GM12891 (cell line): Measurements from ENCODE around the gene OXER1.

Source experiments
- POLR2A ChIP-seq: IDR thresholded peaks from 2 replicates; pipeline ENCODE4 v1.6.1; 2011; ENCODE audit warnings: low read depth, low read length, control low read depth
- POLR2AphosphoS5 ChIP-seq: IDR thresholded peaks from 2 replicates; pipeline ENCODE4 v1.6.1; 2011; ENCODE audit warnings: low read depth, low read length, control low read depth

DNA sequence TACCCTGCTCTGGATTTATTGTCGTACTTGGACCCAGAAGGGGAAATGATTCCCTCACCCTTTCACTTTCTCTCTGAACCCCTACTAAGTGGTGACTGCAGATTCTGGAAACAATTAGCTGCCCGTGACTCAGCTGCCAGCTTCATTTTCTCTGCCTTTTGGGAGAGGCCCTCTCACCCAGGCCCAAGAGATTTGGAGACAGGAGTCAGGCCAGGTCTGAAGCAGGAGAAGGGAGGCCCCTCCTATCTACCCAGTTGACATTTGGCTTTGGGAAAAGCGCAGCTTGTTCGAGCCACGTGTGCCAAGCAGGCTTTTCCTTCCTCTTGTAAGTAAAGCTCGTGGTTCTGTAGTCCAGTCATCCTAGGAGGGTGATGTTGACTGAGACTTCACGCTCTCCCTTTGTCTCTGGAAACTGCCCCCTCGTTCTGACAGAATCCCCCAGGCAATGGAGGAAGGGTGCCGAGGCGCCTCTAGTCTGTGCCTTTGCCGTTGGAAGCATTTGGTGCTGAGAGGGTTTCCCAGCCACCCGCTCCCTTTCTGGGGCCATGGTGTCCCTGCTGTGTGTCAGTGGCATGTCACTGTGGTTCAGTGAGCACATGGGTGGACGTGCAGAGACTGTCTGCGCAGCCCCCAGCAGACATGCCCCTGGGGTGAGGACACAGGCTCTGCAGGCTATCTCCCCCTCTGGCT lies 8.6 kb downstream of the OXER1 start:
- TF ChIP-seq POLR2A (no peak), POLR2AphosphoS5 (no peak)
